Endothelial cell of umbilical vein (primary cell): ENCODE data around the gene C2orf15.

Experiments used
- EZH2 ChIP-seq: IDR thresholded peaks from 2 replicates; pipeline ENCODE4 v1.6.1; 2012; ENCODE audit warnings: borderline replicate concordance, low read depth, mild to moderate bottlenecking, moderate library complexity, low read length, inconsistent platforms; ENCODE audit not compliant: severe bottlenecking
- GATA2 ChIP-seq: IDR thresholded peaks from 2 replicates; pipeline ENCODE4 v1.7.0; 2011; ENCODE audit warnings: low read depth, mild to moderate bottlenecking, moderate library complexity, mixed read lengths, low read length; ENCODE audit not compliant: insufficient read length, insufficient read depth
- JUN ChIP-seq: IDR thresholded peaks from 2 replicates; pipeline ENCODE4 v1.6.1; 2011; ENCODE audit warnings: borderline replicate concordance, low read depth; ENCODE audit not compliant: insufficient read length, insufficient read depth
- POLR2A ChIP-seq: IDR thresholded peaks from 2 replicates; pipeline ENCODE4 v1.6.1; 2012; ENCODE audit warnings: low read depth, mild to moderate bottlenecking, control low read depth, low read length
- TF ChIP-seq, protein P1 (sequence below), 2 donors: IDR thresholded peaks; 1 replicate in 1 of 2; 2 replicates in 1 of 2; pipeline ENCODE4 v1.5.1; 2011; ENCODE audit warnings: low read length in 2 of 2, mild to moderate bottlenecking in 2 of 2, moderate library complexity in 2 of 2, control low read depth in 1 of 2, inconsistent platforms in 1 of 2, low read depth in 1 of 2; ENCODE audit not compliant: insufficient read depth in 1 of 2; ENCODE audit errors: extremely low read depth in 1 of 2

DNA sequence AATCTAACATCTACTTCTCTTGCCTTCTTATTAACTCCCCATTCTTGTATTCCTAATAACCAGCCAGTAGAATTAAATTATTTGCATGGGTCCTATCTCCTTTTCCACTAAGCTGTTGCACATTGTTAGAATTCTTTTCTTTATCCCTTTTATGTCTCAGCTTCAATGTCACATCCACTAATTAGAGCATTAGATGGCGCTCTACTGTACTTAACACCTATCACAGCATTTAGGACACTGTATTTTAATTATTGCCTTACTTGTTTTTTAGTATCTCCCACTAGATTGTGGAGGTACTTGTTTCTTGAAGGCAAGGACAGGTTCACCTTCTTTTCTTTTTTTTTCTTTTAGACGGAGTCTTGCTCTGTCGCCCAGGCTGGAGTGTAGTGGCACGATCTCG is 17.1 kb downstream of the C2orf15 start:
- TF ChIP-seq POLR2A, result no peak
- TF ChIP-seq, protein P1, sequence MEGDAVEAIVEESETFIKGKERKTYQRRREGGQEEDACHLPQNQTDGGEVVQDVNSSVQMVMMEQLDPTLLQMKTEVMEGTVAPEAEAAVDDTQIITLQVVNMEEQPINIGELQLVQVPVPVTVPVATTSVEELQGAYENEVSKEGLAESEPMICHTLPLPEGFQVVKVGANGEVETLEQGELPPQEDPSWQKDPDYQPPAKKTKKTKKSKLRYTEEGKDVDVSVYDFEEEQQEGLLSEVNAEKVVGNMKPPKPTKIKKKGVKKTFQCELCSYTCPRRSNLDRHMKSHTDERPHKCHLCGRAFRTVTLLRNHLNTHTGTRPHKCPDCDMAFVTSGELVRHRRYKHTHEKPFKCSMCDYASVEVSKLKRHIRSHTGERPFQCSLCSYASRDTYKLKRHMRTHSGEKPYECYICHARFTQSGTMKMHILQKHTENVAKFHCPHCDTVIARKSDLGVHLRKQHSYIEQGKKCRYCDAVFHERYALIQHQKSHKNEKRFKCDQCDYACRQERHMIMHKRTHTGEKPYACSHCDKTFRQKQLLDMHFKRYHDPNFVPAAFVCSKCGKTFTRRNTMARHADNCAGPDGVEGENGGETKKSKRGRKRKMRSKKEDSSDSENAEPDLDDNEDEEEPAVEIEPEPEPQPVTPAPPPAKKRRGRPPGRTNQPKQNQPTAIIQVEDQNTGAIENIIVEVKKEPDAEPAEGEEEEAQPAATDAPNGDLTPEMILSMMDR (IDR thresholded peaks at IDR 0.05; ENCODE audit: extremely low read depth in 1 of 2, insufficient read depth in 1 of 2, low read depth in 1 of 2, low read length in 2 of 2), result no peak
- TF ChIP-seq EZH2, result no peak
- no peak for TF ChIP-seq GATA2
- TF ChIP-seq JUN, result no peak
